IMR-90 (cell line): Measurements from ENCODE around the gene TRIM44.
A peak's percentile ranks its signal among the peaks of the same experiment; 100 is the strongest.

Experiments
- BHLHE40 ChIP-seq: fragments of 150-350 bp; IDR thresholded peaks from 2 replicates; pipeline ENCODE4 v1.6.1; 2016; ENCODE audit warnings: mild to moderate bottlenecking, low read depth, low read length
- CEBPB ChIP-seq: IDR thresholded peaks from 2 replicates; pipeline ENCODE4 v1.6.1; 2012; ENCODE audit warnings: low read depth, low read length, improper control_type of control experiment
- CHD1 ChIP-seq: IDR thresholded peaks from 2 replicates; pipeline ENCODE4 v1.6.1; 2012; ENCODE audit warnings: low read depth, low read length, improper control_type of control experiment
- CTCF ChIP-seq: conservative IDR thresholded peaks from 2 replicates; pipeline ENCODE4 v1.5.1; 2012; ENCODE audit warnings: mild to moderate bottlenecking, low read depth, low read length, improper control_type of control experiment
- ELK1 ChIP-seq: fragments of 150-350 bp; IDR thresholded peaks from 2 replicates; pipeline ENCODE4 v1.6.1; 2016; ENCODE audit warnings: low read depth, mild to moderate bottlenecking, low read length, moderate library complexity, borderline replicate concordance
- FOS ChIP-seq: fragments of 150-350 bp; IDR thresholded peaks from 2 replicates; pipeline ENCODE4 v1.6.1; 2016; ENCODE audit warnings: low read depth, low read length
- MAZ ChIP-seq: IDR thresholded peaks from 2 replicates; pipeline ENCODE4 v1.6.1; 2012; ENCODE audit warnings: low read depth, mild to moderate bottlenecking, low read length, improper control_type of control experiment, moderate library complexity, borderline replicate concordance
- MXI1 ChIP-seq: IDR thresholded peaks from 2 replicates; pipeline ENCODE4 v1.6.1; 2012; ENCODE audit warnings: low read depth, mild to moderate bottlenecking, low read length, moderate library complexity, borderline replicate concordance
- POLR2A ChIP-seq: IDR thresholded peaks from 2 replicates; pipeline ENCODE4 v1.6.1; 2012; ENCODE audit warnings: mild to moderate bottlenecking, low read depth, low read length
- RAD21 ChIP-seq: IDR thresholded peaks from 2 replicates; pipeline ENCODE4 v1.6.1; 2012; ENCODE audit warnings: low read length, improper control_type of control experiment
- RCOR1 ChIP-seq: IDR thresholded peaks from 2 replicates; pipeline ENCODE4 v1.6.1; 2012; ENCODE audit warnings: mild to moderate bottlenecking, low read length, improper control_type of control experiment; ENCODE audit not compliant: insufficient replicate concordance
- RFX5 ChIP-seq: IDR thresholded peaks from 2 replicates; pipeline ENCODE4 v1.8.0; 2012; ENCODE audit warnings: low read depth, mild to moderate bottlenecking, low read length, moderate library complexity
- SMC3 ChIP-seq: fragments of 150-350 bp; IDR thresholded peaks from 2 replicates; pipeline ENCODE4 v1.6.1; 2016; ENCODE audit warnings: low read depth, mild to moderate bottlenecking, antibody characterized with exemption, low read length, moderate library complexity
- USF2 ChIP-seq: fragments of 150-350 bp; IDR thresholded peaks from 2 replicates; pipeline ENCODE4 v1.6.1; 2017; ENCODE audit warnings: mild to moderate bottlenecking, antibody characterized with exemption, low read length, low read depth

GRCh38 chr11:35798423-35798822, 135.8 kb downstream of the TRIM44 start:
- TF ChIP-seq CTCF (no peak), POLR2A (no peak), CEBPB (no peak), RCOR1 (no peak), FOS (0 out of 2 replicates have a peak, but pooled peaks have one; percentile 25), BHLHE40 (no peak), MXI1 (no peak), SMC3 (no peak), CHD1 (no peak), USF2 (no peak), MAZ (no peak), RFX5 (no peak), RAD21 (no peak), ELK1 (no peak)
